AG09309 (cell line): ENCODE data around the gene GRIN1.

Experiments used
- DNase-seq: peaks from one replicate; pipeline ENCODE4 v3.0.0-alpha.2; 2010; ENCODE audit warnings: low read depth
- H3K4me3 ChIP-seq: 2 replicates; pipeline ENCODE4 v1.5.1; 2011; ENCODE audit warnings: mild to moderate bottlenecking, low read depth, low read length, moderate library complexity; ENCODE audit not compliant: control insufficient read depth
- TF ChIP-seq, protein P1 (sequence below): IDR thresholded peaks from 2 replicates; pipeline ENCODE4 v1.5.1; 2011; ENCODE audit warnings: mild to moderate bottlenecking, low read depth, low read length, inconsistent platforms; ENCODE audit not compliant: insufficient read depth, control insufficient read depth; ENCODE audit errors: missing control alignments

The GRIN1 gene

DNA sequence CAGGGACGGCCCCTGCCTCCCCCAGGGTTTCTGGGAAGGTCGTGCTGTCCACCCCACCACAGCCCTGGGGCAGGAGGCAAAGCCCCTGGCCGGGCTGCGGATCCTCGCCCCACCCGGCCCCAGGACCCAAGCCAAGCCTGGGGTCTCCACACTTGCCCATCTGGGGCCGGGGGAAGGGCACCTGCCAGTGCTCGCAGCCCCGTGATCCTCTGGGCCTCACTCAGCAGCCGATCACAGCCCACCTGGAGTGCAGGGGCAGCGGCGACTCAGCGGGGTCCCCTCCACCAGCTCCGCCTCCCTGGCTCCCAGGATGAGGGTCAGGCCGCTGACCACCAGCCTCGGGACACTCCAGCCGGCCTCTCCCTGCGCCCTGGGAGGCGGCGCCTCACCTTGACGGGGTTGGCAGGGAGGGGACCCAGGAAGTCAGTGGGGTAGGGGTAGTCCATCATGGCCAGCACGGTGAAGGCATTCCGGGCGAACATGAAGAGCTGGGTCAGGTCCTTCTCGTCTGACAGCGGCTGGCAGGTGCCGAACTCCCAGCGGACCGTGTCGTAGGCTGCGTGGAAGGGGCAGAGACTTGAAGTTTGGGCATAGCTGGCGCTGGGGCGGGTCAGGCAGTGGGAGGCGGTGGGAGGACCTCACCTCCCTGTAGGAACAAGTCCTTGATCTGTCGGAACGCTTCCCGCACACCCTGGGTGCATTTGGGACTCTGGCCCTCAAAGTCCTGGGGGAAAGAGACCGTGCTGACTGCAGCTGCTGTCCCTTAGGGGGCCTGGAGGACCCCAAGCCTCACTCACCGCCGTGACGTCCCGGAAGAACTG lies 26.2 kb upstream of the GRIN1 start:
- DNase-seq = no peak
- no peak overlapping the region for H3K4me3 ChIP-seq
- TF ChIP-seq, protein P1, sequence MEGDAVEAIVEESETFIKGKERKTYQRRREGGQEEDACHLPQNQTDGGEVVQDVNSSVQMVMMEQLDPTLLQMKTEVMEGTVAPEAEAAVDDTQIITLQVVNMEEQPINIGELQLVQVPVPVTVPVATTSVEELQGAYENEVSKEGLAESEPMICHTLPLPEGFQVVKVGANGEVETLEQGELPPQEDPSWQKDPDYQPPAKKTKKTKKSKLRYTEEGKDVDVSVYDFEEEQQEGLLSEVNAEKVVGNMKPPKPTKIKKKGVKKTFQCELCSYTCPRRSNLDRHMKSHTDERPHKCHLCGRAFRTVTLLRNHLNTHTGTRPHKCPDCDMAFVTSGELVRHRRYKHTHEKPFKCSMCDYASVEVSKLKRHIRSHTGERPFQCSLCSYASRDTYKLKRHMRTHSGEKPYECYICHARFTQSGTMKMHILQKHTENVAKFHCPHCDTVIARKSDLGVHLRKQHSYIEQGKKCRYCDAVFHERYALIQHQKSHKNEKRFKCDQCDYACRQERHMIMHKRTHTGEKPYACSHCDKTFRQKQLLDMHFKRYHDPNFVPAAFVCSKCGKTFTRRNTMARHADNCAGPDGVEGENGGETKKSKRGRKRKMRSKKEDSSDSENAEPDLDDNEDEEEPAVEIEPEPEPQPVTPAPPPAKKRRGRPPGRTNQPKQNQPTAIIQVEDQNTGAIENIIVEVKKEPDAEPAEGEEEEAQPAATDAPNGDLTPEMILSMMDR = no peak

DNA sequence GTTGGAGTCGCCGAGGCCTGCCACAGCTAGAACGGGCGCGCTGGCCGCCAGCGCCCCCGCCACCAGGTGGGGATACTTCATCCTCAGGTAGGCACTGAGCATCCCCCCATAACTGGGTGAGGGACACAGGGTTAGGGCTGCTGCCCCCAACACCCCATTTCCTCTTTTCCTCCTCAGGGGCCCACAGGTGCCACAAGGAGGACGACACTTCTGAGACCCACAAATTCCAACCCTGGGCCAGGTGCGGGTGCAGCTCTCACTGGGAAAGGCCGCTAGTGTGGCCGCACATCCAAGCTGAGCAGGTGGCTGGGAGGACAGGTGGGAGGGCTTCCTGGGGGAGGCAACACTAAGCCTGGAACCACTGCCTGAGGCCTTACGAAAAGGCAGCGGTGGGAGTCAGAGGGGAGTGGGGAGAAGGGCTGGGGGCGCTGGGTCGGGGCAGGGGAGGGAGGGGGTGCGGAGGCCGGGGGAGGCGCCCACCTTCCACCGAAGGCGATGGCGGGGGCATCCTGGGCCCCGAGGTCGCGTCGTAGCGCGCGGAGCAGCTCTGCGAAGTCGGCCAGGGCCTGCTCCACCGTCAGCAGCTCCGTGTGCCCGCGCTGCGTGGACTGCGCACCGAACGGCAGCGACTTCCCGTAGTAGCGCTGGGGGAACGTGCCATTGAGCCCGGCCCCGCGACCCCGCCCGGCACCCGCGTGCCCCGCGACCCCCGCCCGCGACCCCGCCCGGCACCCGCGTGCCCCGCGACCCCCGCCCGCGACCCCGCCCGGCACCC lies 25.4 kb upstream of the GRIN1 start:
- TF ChIP-seq, protein P1 = no peak
- no peak for DNase-seq
- H3K4me3 ChIP-seq = peak overlapping the region; percentile 10

DNA sequence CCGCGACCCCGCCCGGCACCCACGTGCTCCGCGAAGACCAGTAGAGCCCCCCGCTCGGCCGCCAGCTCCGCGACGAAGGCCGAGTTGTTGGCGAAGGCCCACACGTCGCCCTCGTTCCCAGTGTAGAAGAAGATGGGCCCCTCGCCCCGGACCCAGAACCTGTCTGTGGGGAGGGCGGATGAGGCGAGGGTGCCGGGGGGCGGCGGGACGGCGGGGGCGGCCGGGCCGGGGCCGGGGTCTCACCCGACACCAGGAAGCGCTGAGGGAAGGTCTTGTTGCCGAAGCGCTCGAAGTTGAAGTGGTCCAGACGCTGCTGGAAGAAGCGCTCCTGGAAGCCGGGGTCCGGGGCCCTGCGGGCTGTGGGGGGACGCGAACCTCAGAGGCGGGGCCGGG lies 24.7 kb upstream of the GRIN1 start:
- TF ChIP-seq, protein P1 = no peak
- no peak for DNase-seq
- peak overlapping the region; percentile 42 for H3K4me3 ChIP-seq

DNA sequence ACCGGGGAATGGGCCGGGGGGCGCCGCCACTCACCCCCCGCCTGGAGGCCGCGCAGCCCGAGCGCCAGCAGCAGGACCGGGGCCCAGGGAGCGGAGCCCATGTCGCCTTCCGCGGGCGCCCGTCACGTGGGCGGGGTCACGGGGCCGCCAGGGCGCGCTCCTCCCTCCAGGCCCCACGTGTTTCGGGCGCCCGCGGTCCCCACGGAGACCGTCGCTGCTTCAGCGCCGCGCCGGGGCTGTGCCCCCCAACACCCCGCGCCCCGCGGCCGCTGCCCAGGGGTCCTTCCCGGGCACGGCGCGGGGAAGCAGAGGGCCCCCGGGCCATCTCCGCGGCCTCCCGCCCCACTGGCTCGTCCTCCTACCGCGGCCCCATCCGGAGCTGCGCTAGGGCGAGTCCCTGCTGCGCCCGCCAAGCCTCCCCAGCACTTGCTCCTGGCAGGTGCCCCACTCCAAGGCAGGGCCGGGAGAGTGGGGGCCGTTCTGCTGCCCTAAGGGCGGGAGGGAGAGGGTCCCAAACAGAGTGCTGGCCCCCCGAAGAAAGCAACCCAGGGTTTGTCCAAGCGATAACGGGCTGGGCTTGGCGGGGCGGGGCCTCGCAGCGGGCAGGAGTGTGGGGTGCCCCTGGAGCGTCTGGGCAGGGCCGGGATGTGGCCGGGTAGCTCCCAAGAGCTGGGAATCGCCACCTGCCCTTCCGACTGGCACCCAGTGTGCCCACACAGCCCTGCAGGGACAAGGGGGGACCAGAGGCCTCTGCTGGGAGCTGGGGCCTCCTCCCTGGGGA lies 24.2 kb upstream of the GRIN1 start, which contains the start of gene DPP7:
Gene DPP7, minus strand, starts transcription at position 121 of the 781 bp plus-strand sequence. Its CDS starts 20 bp downstream, at position 101.
- DNase-seq = no peak
- H3K4me3 ChIP-seq = peak within 1 kb of the TSS; percentile 42

DNA sequence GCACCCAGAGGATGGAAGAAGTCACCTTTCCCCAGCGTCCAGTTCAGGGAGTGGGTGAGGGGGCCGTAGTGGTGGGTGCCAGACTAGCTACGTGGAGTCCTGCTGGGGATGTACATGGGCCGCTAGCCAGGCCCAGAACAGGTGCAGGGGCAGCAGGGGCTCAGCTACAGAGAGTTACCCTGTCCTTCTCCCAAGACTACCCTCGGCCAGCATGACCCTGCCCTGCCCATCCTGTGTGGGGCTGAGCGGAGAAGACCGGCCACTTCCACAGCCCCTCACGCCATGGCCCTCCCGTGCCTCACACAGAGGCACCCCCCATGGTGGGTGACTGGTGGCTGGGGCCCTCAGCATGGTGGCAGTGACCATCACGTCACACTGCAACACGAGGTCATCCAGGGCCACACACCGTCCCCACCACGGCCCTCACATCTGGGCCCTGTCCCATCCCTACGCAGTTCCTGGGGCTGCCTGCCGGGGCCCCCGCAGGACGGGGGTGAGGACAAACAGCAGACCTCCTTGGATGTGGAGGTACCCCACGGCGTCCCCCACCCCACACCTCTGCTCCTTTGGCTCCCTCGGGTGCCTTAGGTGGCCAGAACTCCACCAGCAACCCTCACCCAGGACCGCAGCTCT lies 23.4 kb upstream of the GRIN1 start:
- DNase-seq = no peak
- H3K4me3 ChIP-seq = no peak overlapping the region
- TF ChIP-seq, protein P1 = no peak

More for the DNA sequence above, 24.2 kb upstream of the GRIN1 start, which contains the start of gene DPP7:
- TF ChIP-seq, protein P1 = no peak
